Measurements from ENCODE around the gene ANKRD33B.

The ANKRD33B gene

DNA sequence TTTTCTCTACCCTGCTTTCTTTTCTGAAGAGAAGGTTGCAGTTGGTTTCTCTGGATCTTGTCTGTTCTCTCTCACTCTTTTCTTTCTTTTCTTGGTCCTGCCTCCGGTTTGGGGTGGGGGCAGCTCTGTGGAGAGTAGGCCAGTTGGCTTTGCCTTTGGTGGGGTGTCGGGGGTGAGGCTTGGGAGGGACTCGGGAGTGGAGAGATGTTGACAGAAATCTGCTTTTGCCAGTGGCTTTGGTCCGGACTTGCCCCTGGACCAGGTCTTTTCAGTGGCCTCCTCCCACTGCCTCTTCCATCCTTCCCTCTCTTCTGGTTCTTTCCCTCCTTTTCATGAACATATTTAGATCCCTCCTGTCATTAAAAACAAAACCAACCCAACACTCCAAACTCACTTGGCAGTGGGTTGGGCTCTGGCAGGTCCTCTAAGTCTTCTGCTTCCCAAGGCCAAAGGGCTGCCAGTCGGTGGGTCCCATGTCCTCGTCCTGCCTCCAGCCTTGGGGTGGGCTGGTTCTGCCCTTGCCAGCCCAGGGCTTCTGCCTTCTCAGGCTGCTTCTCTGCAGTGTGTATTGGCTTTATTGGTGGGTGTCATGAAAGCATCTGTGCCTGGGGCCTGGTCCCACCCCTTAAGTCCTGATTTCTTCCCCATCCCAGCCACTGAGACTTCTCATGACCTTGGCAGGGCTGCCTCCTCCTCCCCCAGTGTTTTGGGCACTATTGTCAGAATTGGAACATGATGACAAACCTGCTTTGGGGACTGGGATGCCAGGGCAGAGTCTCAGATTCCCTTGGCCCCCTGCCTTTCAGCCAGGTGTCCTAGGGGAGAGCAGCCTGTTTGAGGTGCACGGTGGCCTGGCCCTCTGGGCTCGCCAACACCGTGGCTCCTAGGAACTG is 16.9 kb downstream of the ANKRD33B start:
- no peak overlapping the region; the same call in 1 of the 2 replicates for H3K4me3 ChIP-seq (ENCODE audit: low read depth, low read length)
- TF ChIP-seq, protein P1, sequence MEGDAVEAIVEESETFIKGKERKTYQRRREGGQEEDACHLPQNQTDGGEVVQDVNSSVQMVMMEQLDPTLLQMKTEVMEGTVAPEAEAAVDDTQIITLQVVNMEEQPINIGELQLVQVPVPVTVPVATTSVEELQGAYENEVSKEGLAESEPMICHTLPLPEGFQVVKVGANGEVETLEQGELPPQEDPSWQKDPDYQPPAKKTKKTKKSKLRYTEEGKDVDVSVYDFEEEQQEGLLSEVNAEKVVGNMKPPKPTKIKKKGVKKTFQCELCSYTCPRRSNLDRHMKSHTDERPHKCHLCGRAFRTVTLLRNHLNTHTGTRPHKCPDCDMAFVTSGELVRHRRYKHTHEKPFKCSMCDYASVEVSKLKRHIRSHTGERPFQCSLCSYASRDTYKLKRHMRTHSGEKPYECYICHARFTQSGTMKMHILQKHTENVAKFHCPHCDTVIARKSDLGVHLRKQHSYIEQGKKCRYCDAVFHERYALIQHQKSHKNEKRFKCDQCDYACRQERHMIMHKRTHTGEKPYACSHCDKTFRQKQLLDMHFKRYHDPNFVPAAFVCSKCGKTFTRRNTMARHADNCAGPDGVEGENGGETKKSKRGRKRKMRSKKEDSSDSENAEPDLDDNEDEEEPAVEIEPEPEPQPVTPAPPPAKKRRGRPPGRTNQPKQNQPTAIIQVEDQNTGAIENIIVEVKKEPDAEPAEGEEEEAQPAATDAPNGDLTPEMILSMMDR (IDR thresholded peaks at IDR 0.05; ENCODE audit: low read depth, low read length, missing control alignments), result no peak
- no peak for DNase-seq (ENCODE audit: low read depth)

DNA sequence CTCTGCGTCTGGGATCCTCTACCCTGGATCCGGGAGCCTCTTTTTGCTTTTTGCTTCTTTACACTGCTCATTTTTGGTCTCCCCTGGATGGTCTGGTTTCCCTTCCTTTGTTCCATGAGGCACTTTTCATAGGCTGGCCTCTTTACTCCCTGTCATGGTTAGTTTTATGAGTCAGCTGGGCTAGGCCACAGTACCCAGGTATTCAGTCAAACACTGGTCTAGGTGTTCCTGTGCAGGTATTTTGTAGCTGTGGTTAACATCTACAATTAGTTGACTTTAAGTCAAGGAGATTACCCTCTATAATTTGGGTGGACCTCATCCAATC is 17.5 kb downstream of the ANKRD33B start:
- H3K4me3 ChIP-seq (ENCODE audit: low read depth, low read length), result no peak overlapping the region
- TF ChIP-seq, protein P1 (IDR thresholded peaks at IDR 0.05; ENCODE audit: low read depth, low read length, missing control alignments), result no peak
- DNase-seq (ENCODE audit: low read depth), result no peak

DNA sequence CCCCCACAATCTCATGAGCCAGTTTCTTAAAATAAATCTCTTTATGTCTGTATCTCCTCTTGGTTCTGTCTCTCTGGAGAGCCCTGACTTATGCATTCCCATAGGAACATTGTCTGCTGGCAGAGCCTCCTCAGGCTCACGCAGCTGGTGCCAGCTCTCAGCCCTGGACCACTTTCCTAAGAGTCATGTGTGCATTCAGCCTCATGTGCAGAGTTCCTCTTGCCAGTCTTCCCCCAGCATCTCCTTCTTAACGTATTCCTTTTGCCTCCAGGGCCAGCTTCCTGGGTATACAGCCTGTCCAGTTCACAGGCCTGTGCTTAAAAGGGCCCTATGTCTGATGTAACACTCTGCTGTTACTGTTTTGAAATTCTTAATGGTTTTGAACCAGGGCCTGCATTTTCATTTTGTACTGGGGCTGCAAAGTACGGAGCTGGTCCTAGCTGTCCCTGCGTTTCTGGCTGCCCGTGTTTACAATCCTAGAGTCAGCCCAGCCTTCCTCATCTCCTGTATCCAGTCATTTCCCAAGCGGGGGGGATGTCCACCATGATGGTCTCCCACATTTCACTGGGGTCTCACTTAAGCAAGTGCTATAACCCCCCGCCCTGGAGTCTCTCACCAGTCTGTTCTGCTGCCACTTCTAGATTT is 18.1 kb downstream of the ANKRD33B start:
- TF ChIP-seq, protein P1 (IDR thresholded peaks at IDR 0.05; ENCODE audit: low read depth, low read length, missing control alignments), result no peak
- no peak for DNase-seq (ENCODE audit: low read depth)
- no peak overlapping the region for H3K4me3 ChIP-seq (ENCODE audit: low read depth, low read length)

DNA sequence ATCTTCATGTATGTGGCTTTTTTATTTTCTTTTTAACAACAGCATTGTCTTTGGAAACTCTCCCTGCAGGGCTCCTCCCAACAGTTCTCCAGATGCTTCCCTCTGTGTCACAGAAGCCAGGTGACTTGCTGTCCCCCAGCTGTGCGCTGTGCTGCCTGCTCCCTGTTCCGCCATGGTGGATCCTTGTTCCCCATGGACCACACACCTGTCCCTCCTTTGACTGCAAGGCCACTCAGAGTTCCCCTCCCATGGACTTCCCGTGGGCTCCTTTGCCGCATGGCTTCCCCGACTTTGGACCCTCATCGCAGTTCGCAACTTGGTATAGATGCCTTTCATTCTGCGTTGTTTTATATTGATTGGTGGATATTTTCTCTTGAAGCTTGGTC is 18.6 kb downstream of the ANKRD33B start:
- DNase-seq (ENCODE audit: low read depth), result no peak
- no peak overlapping the region for H3K4me3 ChIP-seq (ENCODE audit: low read depth, low read length)
- TF ChIP-seq, protein P1 (IDR thresholded peaks at IDR 0.05; ENCODE audit: low read depth, low read length, missing control alignments), result no peak

DNA sequence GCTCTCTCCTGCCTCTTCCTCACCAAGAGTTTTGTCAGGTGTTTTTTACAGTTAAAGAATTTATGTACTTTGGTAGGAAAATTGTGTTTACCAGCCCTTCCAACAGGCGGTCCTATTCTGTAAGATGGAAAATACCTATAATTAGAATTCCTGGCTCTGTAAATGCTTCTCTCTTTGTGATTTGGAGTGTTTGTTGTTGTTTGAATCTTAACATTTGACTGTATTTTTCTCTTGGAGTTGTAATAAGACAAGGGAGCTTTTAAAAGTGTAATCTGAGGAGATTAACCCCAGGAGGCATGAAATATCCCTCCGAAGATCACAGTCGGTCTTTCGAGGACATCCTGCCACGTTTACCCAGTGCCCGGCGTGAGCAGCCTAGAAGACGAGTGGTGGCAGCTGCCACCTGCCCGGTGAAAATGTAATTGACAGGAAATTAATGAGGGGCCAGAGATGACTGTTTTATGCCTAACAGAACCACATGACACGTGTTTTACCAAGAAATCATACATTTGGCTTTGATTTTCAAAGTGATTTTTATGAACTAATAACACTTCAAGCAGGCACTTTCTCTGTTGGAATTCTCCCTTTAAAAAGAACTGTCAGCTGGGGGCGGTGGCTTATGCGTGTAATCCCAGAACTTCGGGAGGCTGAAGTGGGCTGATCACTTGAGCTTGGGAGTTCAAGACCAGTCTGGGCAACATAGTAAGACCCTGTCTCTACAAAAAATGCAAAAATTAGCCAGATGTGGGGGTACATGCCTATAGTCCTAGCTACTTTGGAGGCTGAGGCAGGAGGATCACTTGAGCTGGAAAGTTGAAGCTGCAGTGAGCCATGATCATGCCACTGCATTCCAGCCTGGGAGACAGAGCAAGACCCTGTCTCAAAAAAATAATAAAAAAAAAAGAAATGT is 20.0 kb downstream of the ANKRD33B start:
- TF ChIP-seq, protein P1 (IDR thresholded peaks at IDR 0.05; ENCODE audit: low read depth, low read length, missing control alignments), result no peak
- DNase-seq (ENCODE audit: low read depth), result no peak
- H3K4me3 ChIP-seq (ENCODE audit: low read depth, low read length), result no peak overlapping the region

DNA sequence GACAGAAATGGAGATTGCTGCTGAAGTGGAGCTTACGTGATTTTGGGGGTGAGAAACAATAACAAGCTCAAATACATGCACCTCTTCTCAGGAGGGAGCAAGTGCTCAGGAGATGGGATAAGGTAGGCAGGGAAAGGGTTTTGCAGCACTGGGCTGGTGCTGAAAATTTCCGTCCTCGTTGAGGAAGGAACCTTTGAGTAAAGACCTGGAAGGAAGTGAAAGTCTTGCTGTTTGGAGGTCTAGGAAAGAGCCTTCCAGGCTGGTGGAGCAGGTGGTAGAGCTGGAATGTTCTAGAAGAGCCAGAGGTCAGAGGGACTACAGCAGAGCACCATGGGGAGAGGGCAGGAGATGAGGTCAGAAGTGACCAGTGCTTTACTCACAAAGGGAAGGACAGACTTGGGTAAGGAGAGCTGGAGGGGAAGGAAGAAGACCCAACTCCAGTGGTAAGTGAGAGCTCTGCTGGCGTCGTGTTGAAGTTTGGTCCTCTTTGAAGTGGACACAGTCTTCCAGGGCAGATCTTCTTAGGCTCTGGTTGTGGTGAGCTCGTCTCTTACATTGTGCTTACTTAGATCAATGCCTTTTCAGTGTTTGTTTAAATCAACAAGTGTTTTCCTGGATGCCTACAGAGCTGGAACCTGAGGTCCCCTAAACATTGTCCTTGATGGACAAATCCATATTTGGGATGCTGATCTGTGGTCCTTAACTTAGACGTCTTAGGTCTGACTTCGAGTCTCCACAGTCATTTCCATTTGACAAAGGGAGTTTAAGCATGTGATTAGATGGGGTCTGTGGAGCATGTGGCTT is 21.0 kb downstream of the ANKRD33B start:
- no peak overlapping the region for H3K4me3 ChIP-seq (ENCODE audit: low read depth, low read length)
- TF ChIP-seq, protein P1 (IDR thresholded peaks at IDR 0.05; ENCODE audit: low read depth, low read length, missing control alignments), result no peak
- no peak for DNase-seq (ENCODE audit: low read depth)

Measured in GM12864 (cell line).